RWPE2 (cell line): Measurements from ENCODE around the gene JMJD4.
"Not testable (repeated sequence)": the region's sequence is repeated elsewhere in the genome, so short reads cannot be mapped to it uniquely, and the experiment has no call there.

Experiments used
- ATAC-seq: fragments of 200-7000 bp; cut with Tn5 transposase; 3 replicates; pipeline ENCODE4 v1.9.1; 2021; ENCODE audit warnings: low read depth
- DNase-seq: peaks from one replicate; pipeline ENCODE4 v3.0.0-alpha.2; 2020; ENCODE audit warnings: low spot score
- H3K27ac ChIP-seq: fragments of 450-650 bp; 2 replicates; pipeline ENCODE4 v1.5.1; 2017; ENCODE audit warnings: mild to moderate bottlenecking; ENCODE audit not compliant: poor library complexity, severe bottlenecking
- H3K27me3 ChIP-seq: fragments of 250-450 bp; sonication (Bioruptor Pico); 2 replicates; pipeline ENCODE4 v1.5.1; 2021; ENCODE audit warnings: mild to moderate bottlenecking, moderate library complexity; ENCODE audit not compliant: insufficient read depth, poor library complexity, severe bottlenecking
- H3K36me3 ChIP-seq: fragments of 250-450 bp; sonication (Bioruptor Pico); 2 replicates; pipeline ENCODE4 v1.5.1; 2020; ENCODE audit warnings: low read depth, mild to moderate bottlenecking, moderate library complexity
- H3K4me1 ChIP-seq: fragments of 250-450 bp; sonication (Bioruptor Pico); 2 replicates; pipeline ENCODE4 v1.5.1; 2021; ENCODE audit warnings: mild to moderate bottlenecking, moderate library complexity; ENCODE audit not compliant: insufficient read depth, poor library complexity, severe bottlenecking
- H3K4me3 ChIP-seq: fragments of 250-450 bp; sonication (Bioruptor Pico); 2 replicates; pipeline ENCODE4 v1.5.1; 2021; ENCODE audit warnings: mild to moderate bottlenecking, moderate library complexity; ENCODE audit not compliant: severe bottlenecking
- H3K9me3 ChIP-seq: fragments of 250-450 bp; sonication (Bioruptor Pico); 2 replicates; pipeline ENCODE4 v1.5.1; 2021; ENCODE audit warnings: mild to moderate bottlenecking, moderate library complexity; ENCODE audit not compliant: severe bottlenecking
- CTCF ChIP-seq: fragments of 450-650 bp; IDR thresholded peaks from one replicate; pipeline ENCODE4 v1.5.1; 2017; ENCODE audit warnings: mild to moderate bottlenecking, moderate library complexity; ENCODE audit not compliant: poor library complexity, severe bottlenecking

Gene JMJD4

DNA sequence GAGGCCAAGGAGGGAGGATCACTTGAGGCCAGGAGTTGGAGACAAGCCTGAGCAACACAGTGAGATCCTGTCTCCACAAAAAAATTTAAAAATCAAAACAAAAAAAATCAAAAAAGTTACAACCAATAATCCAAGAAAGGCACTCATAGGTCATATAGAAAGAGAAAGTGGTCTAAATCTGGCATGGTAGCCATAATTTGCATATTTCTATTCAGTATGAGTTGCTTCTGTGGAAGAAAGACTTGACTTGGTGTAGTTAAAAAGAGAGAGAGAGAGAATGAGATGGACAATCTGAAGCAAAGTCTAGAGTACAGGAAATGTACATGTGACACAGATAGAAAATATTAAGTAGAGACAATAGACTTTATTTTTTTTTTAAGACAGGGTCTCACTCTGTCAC is 22.5 kb downstream of the JMJD4 start:
- Histone ChIP-seq H3K9me3 (no peaks in the 10 kb centered on the region), H3K4me3 (no peak overlapping the region), H3K36me3 (no peaks in the 10 kb centered on the region), H3K4me1 (no peaks in the 10 kb centered on the region), H3K27me3 (no peaks in the 10 kb centered on the region), H3K27ac (no peak overlapping the region)
- ATAC-seq = no peak
- TF ChIP-seq CTCF = no peak
- DNase-seq = no peak

DNA sequence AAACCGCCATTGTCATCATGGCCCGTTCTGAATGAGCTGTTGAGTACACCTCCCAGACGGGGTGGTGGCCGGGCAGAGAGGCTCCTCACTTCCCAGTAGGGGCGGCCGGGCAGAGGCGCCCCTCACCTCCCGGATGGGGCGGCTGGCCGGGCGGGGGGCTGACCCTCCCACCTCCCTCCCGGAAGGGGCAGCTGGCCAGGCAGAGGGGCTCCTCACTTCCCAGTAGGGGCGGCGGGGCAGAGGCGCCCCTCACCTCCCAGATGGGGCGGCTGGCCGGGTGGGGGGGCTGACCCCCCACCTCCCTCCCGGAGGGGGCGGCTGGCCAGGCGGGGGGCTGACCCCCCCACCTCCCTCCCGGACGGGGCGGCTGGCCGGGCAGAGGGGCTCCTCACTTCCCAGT is 24.6 kb downstream of the JMJD4 start:
- not testable (repeated sequence) for ATAC-seq, H3K27me3 ChIP-seq, H3K4me1 ChIP-seq, H3K9me3 ChIP-seq, DNase-seq, H3K36me3 ChIP-seq, H3K27ac ChIP-seq, H3K4me3 ChIP-seq

- Histone ChIP-seq H3K27ac (no peak overlapping the region), H3K9me3 (no peaks in the 10 kb centered on the region), H3K4me3 (no peak overlapping the region), H3K4me1 (no peaks in the 10 kb centered on the region), H3K27me3 (no peaks in the 10 kb centered on the region), H3K36me3 (no peaks in the 10 kb centered on the region)
- DNase-seq (no peak), ATAC-seq (no peak)
- no peak for TF ChIP-seq CTCF
Observed at GRCh38 chr1:227709451-227709850, 25.7 kb downstream of the JMJD4 start.

GRCh38 chr1:227707846-227708245 is 27.3 kb downstream of the JMJD4 start:
- H3K36me3 ChIP-seq = no peaks in the 10 kb centered on the region
- H3K27me3 ChIP-seq = no peaks in the 10 kb centered on the region
- no peaks in the 10 kb centered on the region for H3K9me3 ChIP-seq
- no peak for TF ChIP-seq CTCF
- H3K27ac ChIP-seq = no peak overlapping the region
- no peak for ATAC-seq
- H3K4me3 ChIP-seq = no peak overlapping the region
- H3K4me1 ChIP-seq = no peaks in the 10 kb centered on the region
- DNase-seq = no peak

DNA sequence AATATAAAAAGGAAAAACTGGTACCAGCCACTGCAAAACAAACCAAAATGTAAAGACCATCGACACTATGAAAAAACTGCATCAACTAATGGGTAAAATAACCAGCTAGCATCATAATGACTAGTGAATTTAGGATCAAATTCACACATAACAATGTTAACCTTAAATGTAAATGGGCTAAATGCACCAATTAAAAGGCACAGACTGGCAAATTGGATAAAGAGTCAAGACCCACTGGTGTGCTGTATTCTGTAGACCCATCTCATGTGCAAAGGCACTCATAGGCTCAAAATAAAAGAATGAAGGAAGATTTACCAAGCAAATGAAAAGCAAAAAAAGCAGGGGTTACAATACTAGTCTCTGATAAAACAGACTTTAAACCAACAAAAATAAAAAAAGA is 33.5 kb downstream of the JMJD4 start:
- H3K4me1 ChIP-seq, H3K27me3 ChIP-seq, DNase-seq, H3K9me3 ChIP-seq, ATAC-seq, H3K36me3 ChIP-seq, H3K4me3 ChIP-seq, H3K27ac ChIP-seq: not testable (repeated sequence)

DNA sequence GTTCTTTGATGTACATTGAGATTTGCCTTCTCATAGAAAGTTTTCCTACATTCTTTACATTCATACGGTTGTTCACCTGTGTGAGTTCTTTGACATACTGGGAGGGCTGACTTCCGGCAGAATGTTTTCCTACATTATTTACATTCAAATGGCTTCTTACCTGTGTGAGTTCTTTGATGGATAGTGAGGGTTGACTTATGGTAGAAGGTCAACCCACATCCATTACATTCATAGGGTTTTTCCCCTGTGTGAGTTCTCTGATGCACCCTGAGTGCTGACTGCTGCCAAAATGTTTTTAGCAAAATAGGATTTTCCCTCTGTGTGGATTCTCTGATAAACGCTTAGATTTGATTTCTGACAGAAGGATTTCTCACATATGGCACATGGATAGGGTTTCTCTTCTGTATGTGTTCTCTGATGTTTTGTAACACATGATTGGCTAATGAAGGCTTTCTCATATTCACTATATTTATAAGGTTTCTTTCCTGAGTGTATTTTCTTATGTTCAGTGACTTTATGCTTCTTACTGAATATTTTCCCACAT is 37.7 kb downstream of the JMJD4 start:
- Histone ChIP-seq H3K27ac (no peak overlapping the region), H3K4me3 (no peak overlapping the region), H3K36me3 (no peaks in the 10 kb centered on the region), H3K4me1 (no peaks in the 10 kb centered on the region), H3K9me3 (no peaks in the 10 kb centered on the region), H3K27me3 (no peaks in the 10 kb centered on the region)
- no peak for TF ChIP-seq CTCF
- ATAC-seq = no peak
- no peak for DNase-seq
